Epidermal melanocyte (primary cell): ENCODE measurements around the gene SRSF1.

Experiments used
- DNase-seq: peaks from one replicate; pipeline ENCODE4 v3.0.0; 2011; ENCODE audit warnings: low spot score; ENCODE audit not compliant: insufficient read length

Gene SRSF1

DNA sequence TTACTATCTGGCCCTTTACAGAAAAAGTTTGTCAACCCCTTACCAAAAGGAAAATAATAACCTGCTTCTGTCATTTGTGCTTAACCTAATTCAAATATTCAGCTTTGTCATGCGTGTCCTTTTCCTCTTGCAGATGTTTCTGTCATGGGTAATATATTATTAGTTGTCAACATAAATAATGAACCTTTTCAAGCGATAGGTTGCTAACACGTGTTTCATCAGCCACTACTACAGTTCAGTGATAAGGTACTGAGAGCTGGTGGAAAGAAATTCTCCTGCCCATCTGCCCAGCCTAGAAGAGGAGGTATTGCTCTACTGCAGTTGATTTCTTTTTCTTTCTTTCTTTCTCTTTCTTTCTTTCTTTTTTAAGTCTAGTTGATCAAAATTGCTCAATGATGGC lies 12.0 kb upstream of the SRSF1 start:
- no peak for DNase-seq

DNA sequence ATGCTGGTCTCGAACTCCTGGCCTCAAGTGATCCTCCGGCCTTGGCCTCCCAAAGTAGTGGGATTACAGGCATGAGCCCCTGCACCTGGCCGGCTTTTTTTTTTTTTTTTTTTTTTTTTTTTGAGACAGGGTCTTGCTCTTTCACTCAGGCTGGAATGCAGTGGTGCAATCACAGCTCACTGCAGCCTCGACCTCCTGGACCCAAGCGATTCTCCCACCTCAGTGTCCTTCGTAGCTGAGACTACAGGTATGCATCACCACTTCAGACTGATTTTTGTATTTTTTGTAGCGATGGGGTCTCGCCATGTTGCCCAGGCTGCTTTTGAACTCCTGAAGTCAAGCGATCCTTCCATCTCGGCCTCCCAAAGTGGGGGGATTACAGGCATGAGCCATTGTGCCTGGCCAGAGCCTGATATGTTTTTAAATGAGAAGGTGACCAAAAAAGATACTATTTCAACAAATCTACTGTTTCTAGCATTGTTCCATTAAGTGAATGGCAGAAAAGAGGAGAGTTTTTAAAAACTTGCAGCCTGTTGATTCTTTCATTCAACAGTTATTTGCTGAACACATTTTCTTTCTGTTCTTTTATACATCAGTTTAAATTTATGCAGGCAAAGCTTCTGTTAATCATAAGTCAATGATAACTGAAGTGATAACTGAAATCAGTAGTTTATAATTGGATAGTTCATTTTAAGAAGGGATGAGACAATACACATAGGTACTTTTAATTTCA lies 3.2 kb upstream of the SRSF1 start:
- no peak for DNase-seq

DNA sequence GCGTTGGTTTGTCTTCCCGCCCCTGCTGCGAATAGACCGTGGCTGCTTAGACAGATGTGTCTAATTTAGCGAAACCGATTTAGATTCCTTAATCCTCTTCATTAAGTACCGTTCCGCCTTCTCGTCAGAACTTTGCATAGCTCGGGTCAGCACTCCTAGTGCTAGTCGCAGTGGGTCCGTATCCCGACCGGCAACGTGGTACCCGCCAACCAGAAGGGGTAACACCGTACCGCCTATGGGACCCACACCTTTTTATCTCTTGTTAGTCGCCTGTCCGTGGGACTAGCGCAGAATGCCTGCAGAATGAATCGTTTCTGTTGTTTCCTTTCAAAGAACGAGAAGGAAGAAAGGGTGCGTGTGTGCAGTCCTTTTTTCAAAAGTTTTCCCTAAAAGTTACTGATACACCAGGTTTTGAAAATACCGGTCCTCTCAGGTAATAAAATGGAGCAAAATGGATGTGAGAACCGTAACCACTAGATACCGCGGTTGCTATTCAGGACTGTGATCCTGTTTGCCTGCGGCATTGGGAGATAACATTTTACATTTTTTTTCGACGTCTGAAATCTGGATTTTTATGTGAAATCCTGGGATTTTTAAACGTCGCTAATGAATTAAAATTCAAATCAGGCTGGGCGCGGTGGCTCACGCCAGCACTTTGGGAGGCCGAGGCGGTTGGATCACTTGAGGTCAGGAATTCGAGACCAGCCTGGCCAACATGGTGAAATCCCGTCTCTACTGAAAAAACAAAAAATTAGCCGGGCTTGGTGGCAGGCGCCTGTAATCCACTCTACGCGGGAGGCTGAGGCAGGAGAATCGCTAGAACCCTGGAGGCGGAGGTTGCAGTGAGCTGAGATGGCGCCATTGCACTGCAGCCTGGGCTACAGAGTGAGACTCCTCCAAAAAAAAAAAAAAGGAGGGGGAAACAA lies 998 bp upstream of the SRSF1 start:
- DNase-seq = no peak

- DNase-seq = no peak
Measured at GRCh38 chr17:58006560-58006923, 504 bp downstream of the SRSF1 start.

GRCh38 chr17:58005728-58006559 lies 1.1 kb downstream of the SRSF1 start:
- DNase-seq = no peak

DNA sequence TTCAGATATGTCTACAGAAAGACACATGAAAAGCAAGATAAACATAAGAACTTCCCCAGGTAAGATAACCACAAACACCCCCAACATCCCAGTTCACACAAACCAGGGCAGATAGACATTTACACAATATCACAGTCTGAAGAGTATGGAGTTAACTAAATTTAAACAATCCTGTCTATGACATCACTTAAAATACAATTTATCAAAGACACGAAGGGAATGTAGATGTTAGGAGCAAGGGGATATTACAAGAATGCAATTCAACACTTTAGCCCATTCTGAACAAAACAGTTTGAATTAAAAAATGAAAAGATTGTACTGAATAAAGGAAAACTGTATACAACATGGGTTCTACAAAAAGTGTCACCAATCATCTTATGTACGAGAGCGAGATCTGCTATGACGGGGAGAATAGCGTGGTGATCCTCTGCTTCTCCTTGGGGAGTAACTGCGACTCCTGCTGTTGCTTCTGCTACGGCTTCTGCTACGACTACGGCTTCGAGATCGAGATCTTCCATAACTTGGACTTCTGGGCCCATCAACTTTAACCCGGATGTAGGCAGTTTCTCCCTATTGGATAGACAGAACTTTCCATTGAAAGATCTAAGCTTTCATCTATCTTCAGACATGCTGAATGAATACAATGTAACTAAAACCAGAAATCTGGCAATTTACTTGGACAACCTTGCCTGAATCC lies 1.9 kb downstream of the SRSF1 start:
- DNase-seq = no peak

DNA sequence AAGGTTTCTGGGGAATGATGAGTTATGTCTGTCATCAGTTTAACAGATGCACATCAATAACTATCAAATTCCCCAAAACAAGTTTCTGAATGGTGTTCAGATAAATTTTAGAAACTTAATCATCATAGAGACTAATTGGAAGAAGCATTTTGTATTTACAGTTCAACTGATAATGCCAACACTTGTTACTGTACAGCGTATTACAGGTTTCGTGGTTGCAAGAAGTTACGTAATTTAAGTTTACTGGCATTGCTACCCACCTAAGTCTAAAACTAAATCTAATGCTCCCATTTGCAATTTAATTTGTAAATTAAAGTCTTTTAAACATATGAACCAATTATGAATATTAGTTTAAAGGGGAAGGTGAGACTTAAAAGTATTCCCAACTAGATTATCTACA lies 3.0 kb downstream of the SRSF1 start:
- no peak for DNase-seq

DNA sequence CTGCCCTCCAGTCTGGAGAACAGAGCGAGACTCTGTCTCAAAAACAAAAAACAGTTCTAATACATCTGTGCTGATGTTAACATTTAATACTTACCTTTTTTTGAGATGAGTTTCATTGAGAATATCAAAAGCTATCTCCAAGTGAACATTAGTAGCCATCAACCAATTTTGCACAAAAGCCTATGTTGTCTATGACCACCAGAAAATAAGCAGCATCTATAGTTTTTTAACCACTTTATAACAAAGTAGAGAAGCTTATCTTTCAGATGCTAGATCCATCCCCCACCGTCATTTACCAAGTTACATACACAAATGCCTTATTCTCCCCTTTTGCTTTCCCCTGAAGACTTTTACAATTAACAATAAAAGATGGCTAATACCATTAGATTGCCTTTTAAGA lies 4.1 kb downstream of the SRSF1 start:
- no peak for DNase-seq

DNA sequence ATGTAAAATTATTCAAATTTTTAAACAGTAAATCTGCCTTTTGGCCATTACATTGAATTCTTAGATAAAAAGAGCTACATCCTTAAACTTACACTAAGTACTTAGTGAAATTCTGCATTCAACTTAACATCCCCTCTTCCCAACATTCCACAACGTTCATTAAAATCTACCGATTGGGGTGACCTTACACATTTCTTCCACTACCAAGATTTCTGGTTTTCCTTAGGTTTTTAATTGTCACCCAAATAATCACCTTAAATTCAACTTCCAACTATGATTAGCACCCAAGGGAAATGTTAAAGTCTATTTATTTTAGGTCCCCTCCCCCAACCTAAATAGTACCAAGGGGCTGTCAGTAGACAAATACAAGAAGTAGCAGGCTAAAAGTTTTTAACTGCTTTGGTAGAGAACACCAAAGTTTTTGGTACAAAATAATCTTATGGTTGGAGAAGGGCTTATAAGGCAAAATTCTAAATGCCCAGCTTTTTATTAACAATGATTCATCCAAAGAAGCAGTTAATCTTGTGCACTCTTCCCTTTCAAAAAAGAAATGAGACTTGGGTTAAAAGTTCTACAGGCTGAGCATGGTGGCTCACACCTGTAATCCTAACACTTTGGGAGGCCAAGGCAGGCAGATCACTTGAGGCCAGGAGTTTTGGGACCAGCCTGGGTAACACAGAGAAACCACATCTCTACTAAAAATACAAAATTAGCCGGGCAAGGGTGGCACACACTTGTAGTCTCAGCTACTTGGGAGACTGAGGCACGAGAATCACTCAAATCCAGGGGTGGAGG lies 4.7 kb downstream of the SRSF1 start:
- DNase-seq = no peak

GRCh38 chr17:58001461-58002124 lies 5.5 kb downstream of the SRSF1 start:
- no peak for DNase-seq

DNA sequence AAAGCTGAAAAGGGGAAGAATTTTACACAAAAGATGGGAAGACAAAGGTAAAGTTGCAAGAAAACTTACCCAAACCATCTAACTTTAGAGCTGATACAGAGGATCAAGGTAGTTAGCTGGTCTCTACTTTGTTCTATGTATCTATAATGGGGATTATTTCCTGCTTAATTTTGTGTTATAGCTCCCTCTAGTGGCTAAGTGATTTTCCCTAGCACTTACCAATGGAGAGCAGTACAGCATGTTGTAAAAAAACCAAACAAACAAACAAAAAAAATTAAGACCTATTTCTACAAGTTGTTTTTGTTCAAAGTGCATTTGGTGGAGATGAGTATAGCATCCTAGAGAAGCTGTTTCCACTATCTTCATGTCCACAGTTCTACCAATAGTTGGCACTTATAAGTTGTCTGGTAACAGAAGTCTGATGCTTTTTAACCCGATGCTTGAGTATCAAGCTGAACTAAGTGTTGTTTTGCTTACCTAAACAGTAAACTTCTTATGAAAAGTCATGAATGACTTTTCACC lies 7.5 kb downstream of the SRSF1 start:
- DNase-seq = no peak

DNA sequence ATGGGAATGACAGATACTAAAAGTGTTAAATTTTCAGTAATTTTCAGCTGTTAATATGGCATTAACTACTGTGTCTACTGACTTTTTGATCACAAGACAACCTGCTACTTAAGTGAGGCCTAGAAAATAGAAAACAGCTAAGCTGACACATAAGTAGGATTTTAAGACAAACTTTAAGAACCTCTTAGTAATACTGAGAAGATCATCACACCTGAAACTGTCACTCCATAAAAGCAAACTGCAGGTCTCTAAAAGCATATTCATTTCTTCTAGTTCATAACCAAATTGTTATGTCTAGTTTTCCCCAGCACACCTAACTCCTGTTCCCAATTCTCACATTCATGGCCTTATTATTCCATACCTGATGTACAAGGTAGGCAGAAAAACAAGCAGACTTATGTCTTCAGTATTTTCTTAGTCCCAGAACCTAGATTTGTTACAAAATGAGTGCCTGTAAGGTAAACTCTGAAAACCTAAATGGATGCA lies 8.0 kb downstream of the SRSF1 start:
- no peak for DNase-seq

DNA sequence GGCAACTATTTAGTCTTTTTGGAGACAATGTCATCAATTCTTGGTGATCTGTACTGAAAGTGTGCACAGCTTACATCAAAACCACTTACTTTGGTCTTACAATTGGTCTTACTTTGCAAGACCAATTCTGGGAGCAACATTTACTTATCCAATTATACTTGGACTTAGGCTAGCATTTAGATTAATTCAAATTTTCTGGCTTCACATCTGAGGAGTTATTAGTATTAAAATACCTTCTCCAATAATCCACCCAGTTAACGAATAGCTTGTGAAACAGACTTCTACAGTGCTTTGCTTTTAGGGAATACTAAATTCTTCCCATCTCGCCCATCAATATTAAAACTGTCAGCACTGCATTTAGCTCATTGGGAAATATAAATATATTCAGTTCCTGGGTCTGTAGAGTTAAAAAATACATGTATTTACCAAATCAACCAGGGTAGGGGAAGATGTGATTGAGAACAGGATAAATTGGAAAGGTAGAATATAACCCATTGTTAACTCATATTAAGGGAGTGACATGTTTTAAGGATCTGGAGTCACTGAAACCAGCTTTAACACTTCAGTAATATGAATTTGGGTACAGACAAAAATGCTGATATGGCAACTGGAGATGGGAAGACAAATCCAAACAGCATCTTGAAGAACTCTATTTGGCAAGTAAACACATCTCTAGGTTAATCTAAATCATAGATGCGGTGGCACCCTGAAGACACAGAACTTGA lies 9.8 kb downstream of the SRSF1 start:
- no peak for DNase-seq

DNA sequence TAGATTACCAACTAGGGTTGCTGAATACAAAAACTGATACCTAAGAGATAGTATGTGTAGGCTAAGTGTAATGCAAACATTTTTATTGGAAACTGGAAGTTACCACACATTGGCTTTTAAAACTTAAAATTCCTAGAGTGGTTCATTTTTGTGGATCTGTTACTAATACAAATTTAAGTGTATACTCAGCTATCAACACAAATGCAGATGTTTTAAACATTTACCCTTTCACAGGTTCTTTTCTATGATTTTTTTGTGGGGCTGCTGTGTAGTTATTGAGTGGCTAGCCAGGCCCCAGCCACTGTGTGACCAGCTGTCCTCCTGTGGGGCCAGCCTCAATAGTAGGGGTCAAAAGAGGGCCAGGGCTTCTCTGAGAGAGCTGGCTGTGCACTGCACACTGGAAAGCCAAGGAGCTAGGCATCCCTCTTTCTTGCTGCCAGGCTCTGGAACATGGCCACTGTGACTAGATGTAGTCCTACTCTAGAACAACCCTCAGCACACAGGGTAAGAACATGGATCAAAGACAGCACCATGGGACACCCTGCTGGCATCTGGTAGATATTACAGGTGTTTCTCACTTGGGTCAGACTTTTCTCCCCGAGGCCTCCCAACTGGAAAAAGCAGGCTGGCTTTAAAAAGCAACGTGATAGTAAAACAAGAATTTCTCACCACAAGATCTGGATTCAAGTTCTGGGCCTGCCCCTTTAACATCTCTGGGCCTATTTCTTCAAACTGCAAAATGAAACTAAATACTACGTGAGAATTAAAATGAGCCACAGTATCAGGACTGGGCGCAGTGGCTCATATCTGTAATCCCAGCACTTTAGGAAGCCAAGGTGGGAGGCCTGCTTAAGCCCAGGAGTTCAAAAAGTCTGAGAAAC lies 11.7 kb downstream of the SRSF1 start:
- peak; percentile 74 for DNase-seq

DNA sequence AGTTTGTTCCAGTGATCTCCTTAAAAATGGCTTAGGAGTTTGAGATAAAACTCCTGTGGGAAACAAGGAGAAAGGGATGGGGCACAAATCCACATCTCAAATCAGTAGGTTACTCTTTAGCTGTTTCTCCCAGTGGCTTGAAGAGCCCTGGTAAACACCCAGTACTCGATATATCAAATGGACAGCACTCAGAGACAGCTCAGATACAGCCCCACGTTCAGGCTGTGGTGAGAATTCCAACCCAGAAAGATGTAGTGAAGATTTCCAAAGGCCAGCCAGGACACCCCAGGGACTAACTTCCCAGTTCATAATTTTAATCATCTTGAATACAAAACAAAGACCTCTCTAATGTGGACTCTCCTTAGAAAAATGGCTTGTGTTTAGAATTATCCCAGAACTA lies 12.6 kb downstream of the SRSF1 start:
- DNase-seq = no peak

DNA sequence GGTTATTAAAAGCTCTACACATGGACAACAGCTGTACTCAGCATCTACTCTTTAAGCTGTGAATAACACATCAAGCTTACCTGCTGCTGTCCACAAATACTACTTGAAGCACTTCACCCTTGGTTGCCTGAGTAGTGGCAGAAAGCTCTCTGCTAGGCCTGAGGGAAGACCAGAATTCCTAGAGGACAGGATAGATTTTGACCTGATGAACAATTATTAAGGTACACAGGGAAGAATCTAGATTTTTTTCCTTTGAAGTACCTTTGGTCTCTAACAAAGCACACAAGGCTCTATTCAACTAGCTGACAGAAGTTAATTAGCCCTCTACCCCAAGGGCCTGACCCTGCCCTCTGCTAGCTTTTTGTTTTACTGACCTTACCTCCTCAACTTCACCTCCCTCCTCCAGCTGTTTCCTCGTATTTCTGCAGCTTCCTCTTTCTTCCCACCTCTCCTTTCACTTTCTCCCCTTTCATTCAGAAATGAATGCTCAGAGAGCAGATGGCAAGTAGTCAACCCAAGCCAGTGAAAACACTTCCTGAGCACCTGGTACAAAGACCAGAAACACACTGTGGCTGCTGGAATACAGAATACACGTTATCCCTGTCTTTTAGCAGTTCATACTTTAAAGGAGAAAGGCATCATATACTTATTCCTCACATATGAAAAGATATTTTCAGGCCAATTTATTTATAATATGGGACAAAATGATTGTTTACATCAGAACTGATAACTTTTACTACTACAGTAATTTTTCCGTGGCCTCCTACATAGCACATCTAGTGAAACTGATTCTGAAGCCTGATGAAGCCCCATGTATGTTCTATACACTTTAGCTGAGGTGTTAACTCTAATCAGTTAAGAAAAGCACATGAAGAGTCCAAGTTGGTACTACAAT lies 13.3 kb downstream of the SRSF1 start:
- no peak for DNase-seq

GRCh38 chr17:57991537-57991936 lies 15.5 kb downstream of the SRSF1 start:
- no peak for DNase-seq
